K562 (cell line): ENCODE data around the gene COL28A1. TPM values are rescaled to one million over a fixed set of nuclear protein-coding genes. Genes with fewer than 3 reads are reported as not detected.

Experiments used
- ATAC-seq: fragments of 200-7000 bp; cut with Tn5 transposase; 3 replicates; pipeline ENCODE4 v1.9.1; 2020; ENCODE audit warnings: moderate library complexity
- BruUV-seq: library from RNA; stranded (reverse); fragments of 400-500 nt; replicated peaks from 2 replicates; lab custom pipeline; 2021; lab: Mats Ljungman, UMichigan
- CTCF ChIA-PET: fragments of 300-600 bp; formaldehyde crosslinking; extraction: SDS; loops from one replicate; lab custom pipeline; 2021; ENCODE audit warnings: low intra/inter-chr PET ratio; lab: Yijun Ruan, JAX
- POLR2A ChIA-PET: fragments of 300-600, 350-650 bp; sonication (Branson Sonifier 250); formaldehyde crosslinking; extraction: SDS; loops from one replicate; lab custom pipeline; 2021; ENCODE audit warnings: antibody characterized with exemption, inconsistent platforms; lab: Yijun Ruan, JAX
- DNase-seq, 4 experiments: peaks; one replicate each; pipeline versions ENCODE4 v3.0.0 to v3.0.0-alpha.2; 2011 to 2018; ENCODE audit warnings: low spot score in 3 of 4, mixed read lengths in 3 of 4; ENCODE audit errors: extremely low read depth in 1 of 4
- FAIRE-seq: peaks from 2 replicates; lab custom pipeline; 2011; peaks lifted over from hg19 to GRCh38; lab: Jason Lieb, UNC
- H2AFZ ChIP-seq: 2 replicates; pipeline ENCODE4 v1.6.0; 2011; ENCODE audit warnings: low read depth, low read length, control low read depth, inconsistent platforms
- H3K27ac ChIP-seq: fragments of 200-600 bp; 3 replicates; pipeline ENCODE4 v1.8.0; 2011; ENCODE audit warnings: low read depth, mild to moderate bottlenecking, control low read depth, inconsistent platforms, low read length, moderate library complexity, mixed read lengths; ENCODE audit errors: extremely low read depth
- H3K27me3 ChIP-seq, 2 experiments: fragments of 300-600 bp in 1 of 2; 2 replicates in 1 of 2; 3 replicates in 1 of 2; pipeline versions ENCODE4 v1.6.0 to v1.8.0; 2011; ENCODE audit warnings: inconsistent platforms in 2 of 2, low read length in 2 of 2, mild to moderate bottlenecking in 1 of 2, mixed read lengths in 1 of 2, moderate library complexity in 1 of 2; ENCODE audit not compliant: control insufficient read depth in 2 of 2, insufficient read depth in 2 of 2
- H3K36me3 ChIP-seq: fragments of 300-600 bp; 3 replicates; pipeline ENCODE4 v1.8.0; 2011; ENCODE audit warnings: mild to moderate bottlenecking, low read length, inconsistent platforms; ENCODE audit not compliant: control insufficient read depth, insufficient read depth
- H3K4me1 ChIP-seq, 2 experiments: fragments of 200-600 bp in 1 of 2; replicated peaks in 1 of 2; 2 replicates in 1 of 2; 3 replicates in 1 of 2; pipeline versions ENCODE4 v1.5.1 to v1.8.0; 2011; ENCODE audit warnings: inconsistent platforms in 2 of 2, low read length in 2 of 2, mild to moderate bottlenecking in 1 of 2, mixed read lengths in 1 of 2, moderate library complexity in 1 of 2; ENCODE audit not compliant: control insufficient read depth in 2 of 2, insufficient read depth in 2 of 2
- H3K4me2 ChIP-seq: 2 replicates; pipeline ENCODE4 v1.6.1; 2011; ENCODE audit warnings: low read length, control low read depth, inconsistent platforms, mixed read lengths; ENCODE audit not compliant: insufficient read depth
- H3K4me3 ChIP-seq: fragments of 200-600 bp; sonication (generic), shearing (Covaris generic); 2 replicates; pipeline ENCODE4 v1.5.1; 2016; ENCODE audit warnings: control low read depth, inconsistent platforms
- H3K79me2 ChIP-seq: fragments of 200-600 bp; 3 replicates; pipeline ENCODE4 v1.8.0; 2011; ENCODE audit warnings: low read length, inconsistent platforms; ENCODE audit not compliant: control insufficient read depth, insufficient read depth
- H3K9ac ChIP-seq, 2 experiments: 2 replicates each; pipeline versions ENCODE4 v1.6.0 to v1.6.1; 2011; ENCODE audit warnings: low read depth in 2 of 2, low read length in 2 of 2, control low read depth in 1 of 2, inconsistent platforms in 1 of 2, mild to moderate bottlenecking in 1 of 2, mixed read lengths in 1 of 2; ENCODE audit not compliant: insufficient read depth in 1 of 2
- H3K9me1 ChIP-seq: one replicate; pipeline ENCODE4 v1.6.0; 2011; ENCODE audit warnings: inconsistent platforms, mild to moderate bottlenecking, low read length, moderate library complexity; ENCODE audit not compliant: control insufficient read depth, insufficient read depth
- H3K9me3 ChIP-seq: replicated peaks from 2 replicates; pipeline ENCODE4 v1.5.1; 2011; ENCODE audit warnings: low read depth, low read length, inconsistent platforms; ENCODE audit not compliant: control insufficient read depth, insufficient read depth
- H4K20me1 ChIP-seq: replicated peaks from 2 replicates; pipeline ENCODE4 v1.6.1; 2011; ENCODE audit warnings: low read length, inconsistent platforms, mixed read lengths; ENCODE audit not compliant: control insufficient read depth, insufficient read depth
- KLF6 ChIP-seq: fragments of 250-450 bp; sonication (Bioruptor Pico); IDR thresholded peaks from 2 replicates; pipeline ENCODE4 v1.4.0; 2020; ENCODE audit warnings: mild to moderate bottlenecking, moderate library complexity, borderline replicate concordance
- MBD2 ChIP-seq: sonication (generic); IDR thresholded peaks from 2 replicates; pipeline ENCODE4 v1.6.1; 2016; ENCODE audit warnings: low read depth, borderline replicate concordance
- NFE2 ChIP-seq: IDR thresholded peaks from 2 replicates; pipeline ENCODE4 v1.6.1; 2014; ENCODE audit warnings: antibody characterized with exemption, low read depth
- SNRNP70 ChIP-seq: fragments of 200-400 bp; formaldehyde crosslinking; optimal IDR thresholded peaks from 2 replicates; pipeline ENCODE3; 2017; ENCODE audit warnings: low read depth, low read length
- ZBTB1 ChIP-seq: sonication (generic); formaldehyde crosslinking; IDR thresholded peaks from 2 replicates; pipeline ENCODE4 v1.8.1; 2023; ENCODE audit warnings: missing genetic modification reagents, low read depth, mild to moderate bottlenecking, borderline replicate concordance
- ZFP1 ChIP-seq: fragments of 450-650 bp; formaldehyde crosslinking; IDR thresholded peaks from 2 replicates; pipeline ENCODE4 v1.4.0; 2020; ENCODE audit warnings: mild to moderate bottlenecking, mixed read lengths
- ZNF589 ChIP-seq: fragments of 200-800 bp; sonication (Bioruptor generic); IDR thresholded peaks from 2 replicates; pipeline ENCODE4 v1.6.1; 2016; ENCODE audit warnings: low read depth, missing genetic modification characterization, missing compliant biosample characterization
- WGBS: fragments of 100-300 bp; shearing (Covaris generic); methylation state at CpG from one replicate; pipeline ENCODE4 v1.1.6; 2016; ENCODE audit warnings: low coverage, mixed read lengths; ENCODE audit not compliant: insufficient coverage; ENCODE audit errors: missing lambda C conversion rate; 5-methylcytosine and 5-hydroxymethylcytosine counted together
- in situ Hi-C: fragments of 300-500 bp; cut with MboI; formaldehyde crosslinking; loops from 4 replicates; pipeline ENCODE4 v1.15.0; 2018; ENCODE audit warnings: inconsistent platforms, mixed read lengths
- intact Hi-C: fragments of 100-400 bp; cut with micrococcal nuclease; formaldehyde crosslinking; loops from 2 replicates; pipeline ENCODE4 v1.14.2; 2022
- polyA plus RNA-seq, 8 experiments: library from polyadenylated mRNA; depleted of rRNA in 4 of 8; stranded (reverse) in 5 of 8; unstranded in 3 of 8; fragments of >200 nt; fragmentation: Nextera tagmentation in 2 of 8; fragmentation: Illumina TruSeq in 1 of 8; extraction: Ambion mirVana in 2 of 8; extraction: Trizol in 1 of 8; gene quantifications; 2 replicates each; pipeline versions ENCODE4 v1.2.1 to v1.2.3, GENCODE V29; 2011 to 2014; ENCODE audit warnings: inconsistent platforms in 1 of 8, missing spikeins in 1 of 8
- total RNA-seq, 7 experiments: library from RNA; depleted of rRNA in 6 of 7; stranded (reverse); fragments of >200 nt in 6 of 7; fragmentation: Illumina TruSeq in 2 of 7; extraction: Trizol in 2 of 7; gene quantifications; 2 replicates each; pipeline versions ENCODE4 v1.2.1 to v1.2.3, GENCODE V29; 2011 to 2021; ENCODE audit warnings: low replicate concordance in 1 of 7
- TF ChIP-seq, protein P1 (sequence below): fragments of 200-800 bp; sonication (Bioruptor generic); IDR thresholded peaks from 2 replicates; pipeline ENCODE4 v1.6.1; 2017; ENCODE audit warnings: missing genetic modification characterization, missing compliant biosample characterization
- TF ChIP-seq, protein P2 (sequence below), 2 experiments: fragments of 450-650 bp; formaldehyde crosslinking in 1 of 2; IDR thresholded peaks; 2 replicates each; pipeline versions ENCODE4 v1.4.0 to v1.6.1; 2014 to 2020; ENCODE audit warnings: mild to moderate bottlenecking in 2 of 2, borderline replicate concordance in 1 of 2, low read depth in 1 of 2
- TF ChIP-seq, protein P3 (sequence below): fragments of 450-650 bp; IDR thresholded peaks from 2 replicates; pipeline ENCODE4 v1.6.1; 2016

COL28A1 gene
- total and polyA plus RNA-seq, 9 of the 15 experiments (the other 6 are each of a cell fraction or from before 2014, with no cell fraction given) = 0.03 to 0.13 (median 0.05) TPM; not detected in 3

DNA sequence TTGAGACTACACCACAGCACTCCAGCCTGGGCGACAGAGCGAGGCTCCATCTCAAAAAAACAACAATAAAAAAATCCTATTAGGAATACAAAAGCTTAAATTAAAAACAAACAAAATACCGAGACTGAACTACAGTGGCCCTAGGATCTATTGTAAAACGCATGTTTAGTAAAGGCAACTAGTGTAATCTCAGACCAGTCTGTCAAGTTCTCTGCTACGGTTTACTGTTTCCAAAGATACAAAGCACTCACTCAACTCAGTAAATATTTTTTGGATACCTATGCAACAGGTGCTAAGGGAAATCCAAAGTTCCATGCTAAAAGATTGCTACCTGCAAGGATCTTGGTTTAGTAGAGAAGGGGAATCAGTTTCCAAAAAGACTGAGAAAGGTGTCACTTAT, 27.6 kb upstream of the COL28A1 start (continued):
- TF ChIP-seq, protein P1, sequence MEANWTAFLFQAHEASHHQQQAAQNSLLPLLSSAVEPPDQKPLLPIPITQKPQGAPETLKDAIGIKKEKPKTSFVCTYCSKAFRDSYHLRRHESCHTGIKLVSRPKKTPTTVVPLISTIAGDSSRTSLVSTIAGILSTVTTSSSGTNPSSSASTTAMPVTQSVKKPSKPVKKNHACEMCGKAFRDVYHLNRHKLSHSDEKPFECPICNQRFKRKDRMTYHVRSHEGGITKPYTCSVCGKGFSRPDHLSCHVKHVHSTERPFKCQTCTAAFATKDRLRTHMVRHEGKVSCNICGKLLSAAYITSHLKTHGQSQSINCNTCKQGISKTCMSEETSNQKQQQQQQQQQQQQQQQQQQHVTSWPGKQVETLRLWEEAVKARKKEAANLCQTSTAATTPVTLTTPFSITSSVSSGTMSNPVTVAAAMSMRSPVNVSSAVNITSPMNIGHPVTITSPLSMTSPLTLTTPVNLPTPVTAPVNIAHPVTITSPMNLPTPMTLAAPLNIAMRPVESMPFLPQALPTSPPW = no peak

DNA sequence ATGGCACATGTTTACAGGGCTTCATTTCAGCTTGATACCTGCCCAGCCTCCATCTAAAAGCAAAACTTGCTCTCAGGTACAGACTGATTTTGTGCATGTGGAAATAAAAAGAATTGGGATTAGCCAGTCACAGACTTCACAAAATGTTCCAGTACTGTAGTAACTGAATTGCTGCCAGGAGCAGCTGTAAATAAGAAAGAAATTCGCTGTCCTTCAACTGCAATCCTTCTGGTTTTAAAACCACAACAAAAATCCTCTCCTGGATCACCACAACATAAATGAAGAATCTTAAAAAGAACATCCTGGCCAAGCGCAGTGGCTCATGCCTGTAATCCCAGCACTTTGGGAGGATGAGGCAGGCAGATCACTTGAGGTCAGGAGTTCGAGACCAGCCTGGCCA, 27.1 kb upstream of the COL28A1 start:
- H2AFZ ChIP-seq = no peak overlapping the region
- no peak overlapping the region for H3K27ac ChIP-seq
- no peaks in the 10 kb centered on the region for H3K27me3 ChIP-seq
- peaks cover 7% of the 10 kb centered on the region for H3K79me2 ChIP-seq
- in situ Hi-C loops (no loop called here), intact Hi-C loops (no loop called here)
- ChIA-PET CTCF (no interaction called here), POLR2A (no interaction called here)
- FAIRE-seq (no peak), DNase-seq (no peak), ATAC-seq (no peak)
- no peak overlapping the region for H3K4me2 ChIP-seq
- H4K20me1 ChIP-seq = no peaks in the 10 kb centered on the region
- no peaks in the 10 kb centered on the region for H3K9me1 ChIP-seq
- no peak overlapping the region for H3K4me3 ChIP-seq
- peaks cover 8 to 10% of the 10 kb centered on the region in 2 experiments; a peak in 4 of 5 replicates for H3K4me1 ChIP-seq
- no peak overlapping the region for H3K9ac ChIP-seq
- no TSS peak for BruUV-seq
- 47% methylated on average over 3 of the region's 3 CpGs for WGBS
- H3K9me3 ChIP-seq = no peaks in the 10 kb centered on the region
- H3K36me3 ChIP-seq = no peaks in the 10 kb centered on the region
- TF ChIP-seq MBD2 = no peak
- TF ChIP-seq SNRNP70 = no peak
- TF ChIP-seq ZFP1 (CRISPR knock-in tag) = no peak
- no peak for TF ChIP-seq KLF6 (CRISPR knock-in tag)
- TF ChIP-seq ZBTB1 (CRISPR knock-in tag) = no peak
- no peak for TF ChIP-seq ZNF589 (CRISPR knock-in tag)
- no peak for TF ChIP-seq NFE2
- TF ChIP-seq, protein P2, sequence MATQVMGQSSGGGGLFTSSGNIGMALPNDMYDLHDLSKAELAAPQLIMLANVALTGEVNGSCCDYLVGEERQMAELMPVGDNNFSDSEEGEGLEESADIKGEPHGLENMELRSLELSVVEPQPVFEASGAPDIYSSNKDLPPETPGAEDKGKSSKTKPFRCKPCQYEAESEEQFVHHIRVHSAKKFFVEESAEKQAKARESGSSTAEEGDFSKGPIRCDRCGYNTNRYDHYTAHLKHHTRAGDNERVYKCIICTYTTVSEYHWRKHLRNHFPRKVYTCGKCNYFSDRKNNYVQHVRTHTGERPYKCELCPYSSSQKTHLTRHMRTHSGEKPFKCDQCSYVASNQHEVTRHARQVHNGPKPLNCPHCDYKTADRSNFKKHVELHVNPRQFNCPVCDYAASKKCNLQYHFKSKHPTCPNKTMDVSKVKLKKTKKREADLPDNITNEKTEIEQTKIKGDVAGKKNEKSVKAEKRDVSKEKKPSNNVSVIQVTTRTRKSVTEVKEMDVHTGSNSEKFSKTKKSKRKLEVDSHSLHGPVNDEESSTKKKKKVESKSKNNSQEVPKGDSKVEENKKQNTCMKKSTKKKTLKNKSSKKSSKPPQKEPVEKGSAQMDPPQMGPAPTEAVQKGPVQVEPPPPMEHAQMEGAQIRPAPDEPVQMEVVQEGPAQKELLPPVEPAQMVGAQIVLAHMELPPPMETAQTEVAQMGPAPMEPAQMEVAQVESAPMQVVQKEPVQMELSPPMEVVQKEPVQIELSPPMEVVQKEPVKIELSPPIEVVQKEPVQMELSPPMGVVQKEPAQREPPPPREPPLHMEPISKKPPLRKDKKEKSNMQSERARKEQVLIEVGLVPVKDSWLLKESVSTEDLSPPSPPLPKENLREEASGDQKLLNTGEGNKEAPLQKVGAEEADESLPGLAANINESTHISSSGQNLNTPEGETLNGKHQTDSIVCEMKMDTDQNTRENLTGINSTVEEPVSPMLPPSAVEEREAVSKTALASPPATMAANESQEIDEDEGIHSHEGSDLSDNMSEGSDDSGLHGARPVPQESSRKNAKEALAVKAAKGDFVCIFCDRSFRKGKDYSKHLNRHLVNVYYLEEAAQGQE (IDR thresholded peaks at IDR 0.05; ENCODE audit: borderline replicate concordance) = no peak
- TF ChIP-seq, protein P2 (CRISPR knock-in tag; IDR thresholded peaks at IDR 0.05; ENCODE audit: low read depth) = no peak
- TF ChIP-seq, protein P3, sequence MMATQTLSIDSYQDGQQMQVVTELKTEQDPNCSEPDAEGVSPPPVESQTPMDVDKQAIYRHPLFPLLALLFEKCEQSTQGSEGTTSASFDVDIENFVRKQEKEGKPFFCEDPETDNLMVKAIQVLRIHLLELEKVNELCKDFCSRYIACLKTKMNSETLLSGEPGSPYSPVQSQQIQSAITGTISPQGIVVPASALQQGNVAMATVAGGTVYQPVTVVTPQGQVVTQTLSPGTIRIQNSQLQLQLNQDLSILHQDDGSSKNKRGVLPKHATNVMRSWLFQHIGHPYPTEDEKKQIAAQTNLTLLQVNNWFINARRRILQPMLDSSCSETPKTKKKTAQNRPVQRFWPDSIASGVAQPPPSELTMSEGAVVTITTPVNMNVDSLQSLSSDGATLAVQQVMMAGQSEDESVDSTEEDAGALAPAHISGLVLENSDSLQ = no peak
